Esophagus muscularis mucosa (tissue), 3 donors: Measurements from ENCODE around the gene RHEB.

Source experiments
- CTCF ChIP-seq, 3 experiments: fragments of 200-600 bp in 2 of 3; fragments of 450-650 bp in 1 of 3; sonication (generic) in 2 of 3; IDR thresholded peaks; one replicate each; pipeline ENCODE4 v1.5.1; 2017 to 2019; ENCODE audit warnings: antibody characterized with exemption in 3 of 3, mild to moderate bottlenecking in 2 of 3, moderate library complexity in 1 of 3
- EP300 ChIP-seq: sonication (generic); formaldehyde crosslinking; IDR thresholded peaks from one replicate; pipeline ENCODE4 v1.6.1; 2017; ENCODE audit warnings: antibody characterized with exemption

- no peak for TF ChIP-seq CTCF (IDR thresholded peaks at IDR 0.05)
- no peak for TF ChIP-seq EP300
Observed at GRCh38 chr7:151439855-151440798, 79.6 kb downstream of the RHEB start, which contains the start of gene CRYGN.
